HEK293 (cell line): ENCODE measurements around the gene ACSL5.

Experiments
- CTCF ChIA-PET: fragments of 350-600 bp; formaldehyde crosslinking; extraction: SDS; loops from one replicate; lab custom pipeline; 2021; ENCODE audit warnings: antibody characterized with exemption; lab: Yijun Ruan, JAX
- POLR2A ChIA-PET: fragments of 300-600 bp; formaldehyde crosslinking; extraction: SDS; loops from one replicate; lab custom pipeline; 2020; ENCODE audit warnings: antibody characterized with exemption, inconsistent platforms; lab: Yijun Ruan, JAX
- H3K27ac ChIP-seq: fragments of 200-500 bp; sonication (Bioruptor generic); 2 replicates; pipeline ENCODE4 v1.5.1; 2014; ENCODE audit warnings: low read depth, low read length, control low read depth, inconsistent platforms; ENCODE audit errors: extremely low read depth
- H3K36me3 ChIP-seq, 2 experiments: fragments of 200-500 bp in 1 of 2; sonication (Bioruptor generic) in 1 of 2; 1 replicate in 1 of 2; 2 replicates in 1 of 2; pipeline ENCODE4 v1.5.1; 2014 to 2017; ENCODE audit warnings: inconsistent platforms in 2 of 2, low read length in 2 of 2; ENCODE audit not compliant: control insufficient read depth in 2 of 2, insufficient read depth in 1 of 2
- H3K4me1 ChIP-seq: fragments of 200-500 bp; sonication (Bioruptor generic); 2 replicates; pipeline ENCODE4 v1.5.1; 2014; ENCODE audit warnings: mild to moderate bottlenecking, low read length, inconsistent platforms; ENCODE audit not compliant: control insufficient read depth, insufficient read depth
- H3K4me3 ChIP-seq: 2 replicates; pipeline ENCODE4 v1.5.1; 2011; ENCODE audit warnings: low read depth, mild to moderate bottlenecking, control low read depth, low read length, moderate library complexity
- H3K9me3 ChIP-seq: fragments of 200-500 bp; sonication (Bioruptor generic); 2 replicates; pipeline ENCODE4 v1.5.1; 2014; ENCODE audit warnings: low read depth, low read length, inconsistent platforms; ENCODE audit not compliant: control insufficient read depth, insufficient read depth
- BCL11A ChIP-seq: fragments of 450-650 bp; formaldehyde crosslinking; IDR thresholded peaks from 2 replicates; pipeline ENCODE4 v1.5.1; 2016; ENCODE audit warnings: low read depth, missing biosample characterization, missing genetic modification characterization
- BCL11B ChIP-seq: fragments of 450-650 bp; formaldehyde crosslinking; IDR thresholded peaks from 2 replicates; pipeline ENCODE4 v1.5.1; 2016; ENCODE audit warnings: low read depth, missing biosample characterization, missing genetic modification characterization
- SCRT1 ChIP-seq: fragments of 450-650 bp; formaldehyde crosslinking; IDR thresholded peaks from 2 replicates; pipeline ENCODE4 v1.5.1; 2016; ENCODE audit warnings: missing biosample characterization, missing genetic modification characterization, borderline replicate concordance
- YY1 ChIP-seq: fragments of 450-650 bp; formaldehyde crosslinking; IDR thresholded peaks from 2 replicates; pipeline ENCODE4 v1.5.1; 2018; ENCODE audit warnings: missing biosample characterization, missing genetic modification characterization
- ZNF10 ChIP-seq: fragments of 450-650 bp; formaldehyde crosslinking; IDR thresholded peaks from 2 replicates; pipeline ENCODE4 v1.5.1; 2017; ENCODE audit warnings: missing biosample characterization, missing genetic modification characterization
- ZNF146 ChIP-seq: fragments of 450-650 bp; formaldehyde crosslinking; IDR thresholded peaks from 2 replicates; pipeline ENCODE4 v1.5.1; 2016; ENCODE audit warnings: missing biosample characterization, missing genetic modification characterization
- ZNF16 ChIP-seq: fragments of 450-650 bp; formaldehyde crosslinking; IDR thresholded peaks from 2 replicates; pipeline ENCODE4 v1.5.1; 2016; ENCODE audit warnings: low read depth, missing biosample characterization, missing genetic modification characterization
- ZNF302 ChIP-seq: fragments of 450-650 bp; formaldehyde crosslinking; IDR thresholded peaks from 2 replicates; pipeline ENCODE4 v1.5.1; 2016; ENCODE audit warnings: missing biosample characterization, missing genetic modification characterization, low read depth
- ZNF529 ChIP-seq: fragments of 450-650 bp; formaldehyde crosslinking; IDR thresholded peaks from 2 replicates; pipeline ENCODE4 v1.5.1; 2017; ENCODE audit warnings: missing genetic modification characterization, missing biosample characterization; ENCODE audit not compliant: insufficient replicate concordance
- ZNF548 ChIP-seq: fragments of 450-650 bp; formaldehyde crosslinking; IDR thresholded peaks from 2 replicates; pipeline ENCODE4 v1.5.1; 2016; ENCODE audit warnings: missing biosample characterization, missing genetic modification characterization
- ZNF600 ChIP-seq: fragments of 450-650 bp; formaldehyde crosslinking; IDR thresholded peaks from 2 replicates; pipeline ENCODE4 v1.5.1; 2016; ENCODE audit warnings: missing biosample characterization, missing genetic modification characterization
- ZNF623 ChIP-seq: fragments of 450-650 bp; formaldehyde crosslinking; IDR thresholded peaks from 2 replicates; pipeline ENCODE4 v1.5.1; 2016; ENCODE audit warnings: missing biosample characterization, missing genetic modification characterization
- TF ChIP-seq, protein P1 (sequence below): fragments of 450-650 bp; formaldehyde crosslinking; IDR thresholded peaks from 2 replicates; pipeline ENCODE4 v1.5.1; 2016; ENCODE audit warnings: missing biosample characterization, missing genetic modification characterization
- TF ChIP-seq, protein P2 (sequence below): fragments of 450-650 bp; formaldehyde crosslinking; IDR thresholded peaks from 2 replicates; pipeline ENCODE4 v1.5.1; 2017; ENCODE audit warnings: missing biosample characterization, missing genetic modification characterization
- TF ChIP-seq, protein P3 (sequence below): fragments of 450-650 bp; formaldehyde crosslinking; conservative IDR thresholded peaks from 2 replicates; pipeline ENCODE4 v1.5.1; 2016; ENCODE audit warnings: low read depth, missing biosample characterization, missing genetic modification characterization
- TF ChIP-seq, protein P4 (sequence below): fragments of 450-650 bp; formaldehyde crosslinking; IDR thresholded peaks from 2 replicates; pipeline ENCODE4 v1.5.1; 2016; ENCODE audit warnings: missing biosample characterization, missing genetic modification characterization
- TF ChIP-seq, protein P5 (sequence below): fragments of 450-650 bp; formaldehyde crosslinking; IDR thresholded peaks from 2 replicates; pipeline ENCODE4 v1.5.1; 2017; ENCODE audit warnings: missing biosample characterization, missing genetic modification characterization
- TF ChIP-seq, protein P6 (sequence below): fragments of 450-650 bp; formaldehyde crosslinking; IDR thresholded peaks from 2 replicates; pipeline ENCODE4; 2016; ENCODE audit warnings: missing biosample characterization, missing genetic modification characterization

ACSL5 gene

DNA sequence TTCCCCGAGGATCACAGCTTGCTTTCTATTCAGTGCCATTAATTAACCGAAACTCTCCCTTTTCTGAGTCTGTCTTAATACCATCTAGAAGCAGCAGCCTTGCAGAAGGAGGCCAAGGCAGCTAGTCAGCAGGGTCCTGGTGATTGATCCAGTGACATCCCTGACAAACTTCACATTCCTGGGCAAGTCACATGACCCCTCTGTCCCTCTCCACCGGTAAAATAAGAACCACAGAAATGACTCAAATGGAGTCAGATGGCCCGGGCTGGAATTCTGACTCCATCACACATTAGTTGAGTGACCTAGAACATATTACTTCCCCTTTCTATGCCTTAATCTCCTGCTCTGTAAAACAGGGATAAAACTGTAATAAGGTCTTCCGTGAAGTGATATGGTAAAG, 17.2 kb upstream of the ACSL5 start (continued):
- TF ChIP-seq ZNF548 (tag by site-specific recombination) (no peak), BCL11B (tag by site-specific recombination) (no peak)

DNA sequence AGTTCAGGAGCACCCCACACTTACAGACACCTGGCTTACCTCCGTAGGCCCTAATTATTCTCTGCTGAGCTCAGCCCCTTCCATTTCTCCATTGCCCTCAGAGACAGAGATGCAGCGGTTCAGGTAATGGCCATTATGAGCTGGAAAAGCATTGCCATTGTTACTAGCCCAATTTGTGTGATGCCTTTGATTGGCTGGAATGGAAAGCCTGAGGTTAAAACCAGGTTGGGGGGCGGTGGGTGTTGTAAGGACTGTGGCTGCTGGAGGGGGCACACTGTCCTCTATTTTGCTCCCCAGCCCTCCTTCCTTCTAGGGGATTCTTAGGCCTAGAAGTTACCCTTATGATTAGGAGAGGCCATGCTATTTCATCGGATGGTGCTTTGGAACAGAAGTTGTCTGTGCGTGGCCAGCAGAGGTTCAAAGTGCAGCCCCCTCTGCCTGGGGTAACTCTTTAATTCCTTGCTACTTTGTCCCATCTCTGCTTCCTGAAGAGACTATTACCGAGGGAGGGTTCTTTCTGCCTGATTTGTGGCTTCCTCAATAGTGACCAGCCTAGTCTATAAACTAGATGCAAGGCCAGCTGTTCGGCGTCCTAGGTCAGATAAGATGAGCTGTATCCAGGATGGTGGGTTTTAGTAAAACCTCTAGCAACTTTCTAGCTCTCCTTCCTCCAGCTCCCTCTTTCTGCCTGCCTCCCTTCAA, 14.2 kb upstream of the ACSL5 start:
- H3K4me1 ChIP-seq: no peaks in the 10 kb centered on the region
- ChIA-PET POLR2A (no interaction called here), CTCF (interaction anchor here (0.6 to 0.7 kb wide), 2 partner anchors 11 to 220 kb away, joined by 3 read pairs; no protein-coding TSS in a partner anchor)
- H3K9me3 ChIP-seq: no peaks in the 10 kb centered on the region
- H3K36me3 ChIP-seq: no peaks in the 10 kb centered on the region
- no peak overlapping the region for H3K4me3 ChIP-seq
- H3K27ac ChIP-seq: no peak overlapping the region
- no peak for TF ChIP-seq ZNF600 (tag by site-specific recombination)
- no peak for TF ChIP-seq ZNF302 (tag by site-specific recombination)
- TF ChIP-seq, protein P1, sequence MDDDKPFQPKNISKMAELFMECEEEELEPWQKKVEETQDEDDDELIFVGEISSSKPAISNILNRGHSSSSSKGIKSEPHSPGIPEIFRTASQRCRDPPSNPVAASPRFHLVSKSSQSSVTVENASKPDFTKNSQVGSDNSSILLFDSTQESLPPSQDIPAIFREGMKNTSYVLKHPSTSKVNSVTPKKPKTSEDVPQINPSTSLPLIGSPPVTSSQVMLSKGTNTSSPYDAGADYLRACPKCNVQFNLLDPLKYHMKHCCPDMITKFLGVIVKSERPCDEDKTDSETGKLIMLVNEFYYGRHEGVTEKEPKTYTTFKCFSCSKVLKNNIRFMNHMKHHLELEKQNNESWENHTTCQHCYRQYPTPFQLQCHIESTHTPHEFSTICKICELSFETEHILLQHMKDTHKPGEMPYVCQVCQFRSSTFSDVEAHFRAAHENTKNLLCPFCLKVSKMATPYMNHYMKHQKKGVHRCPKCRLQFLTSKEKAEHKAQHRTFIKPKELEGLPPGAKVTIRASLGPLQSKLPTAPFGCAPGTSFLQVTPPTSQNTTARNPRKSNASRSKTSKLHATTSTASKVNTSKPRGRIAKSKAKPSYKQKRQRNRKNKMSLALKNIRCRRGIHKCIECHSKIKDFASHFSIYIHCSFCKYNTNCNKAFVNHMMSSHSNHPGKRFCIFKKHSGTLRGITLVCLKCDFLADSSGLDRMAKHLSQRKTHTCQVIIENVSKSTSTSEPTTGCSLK (tag by site-specific recombination): no peak
- TF ChIP-seq YY1: no peak
- TF ChIP-seq, protein P2, sequence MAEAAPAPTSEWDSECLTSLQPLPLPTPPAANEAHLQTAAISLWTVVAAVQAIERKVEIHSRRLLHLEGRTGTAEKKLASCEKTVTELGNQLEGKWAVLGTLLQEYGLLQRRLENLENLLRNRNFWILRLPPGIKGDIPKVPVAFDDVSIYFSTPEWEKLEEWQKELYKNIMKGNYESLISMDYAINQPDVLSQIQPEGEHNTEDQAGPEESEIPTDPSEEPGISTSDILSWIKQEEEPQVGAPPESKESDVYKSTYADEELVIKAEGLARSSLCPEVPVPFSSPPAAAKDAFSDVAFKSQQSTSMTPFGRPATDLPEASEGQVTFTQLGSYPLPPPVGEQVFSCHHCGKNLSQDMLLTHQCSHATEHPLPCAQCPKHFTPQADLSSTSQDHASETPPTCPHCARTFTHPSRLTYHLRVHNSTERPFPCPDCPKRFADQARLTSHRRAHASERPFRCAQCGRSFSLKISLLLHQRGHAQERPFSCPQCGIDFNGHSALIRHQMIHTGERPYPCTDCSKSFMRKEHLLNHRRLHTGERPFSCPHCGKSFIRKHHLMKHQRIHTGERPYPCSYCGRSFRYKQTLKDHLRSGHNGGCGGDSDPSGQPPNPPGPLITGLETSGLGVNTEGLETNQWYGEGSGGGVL (tag by site-specific recombination): no peak
- no peak for TF ChIP-seq ZNF146 (tag by site-specific recombination)
- TF ChIP-seq ZNF16 (tag by site-specific recombination): no peak
- TF ChIP-seq ZNF529 (tag by site-specific recombination): no peak
- TF ChIP-seq, protein P3, sequence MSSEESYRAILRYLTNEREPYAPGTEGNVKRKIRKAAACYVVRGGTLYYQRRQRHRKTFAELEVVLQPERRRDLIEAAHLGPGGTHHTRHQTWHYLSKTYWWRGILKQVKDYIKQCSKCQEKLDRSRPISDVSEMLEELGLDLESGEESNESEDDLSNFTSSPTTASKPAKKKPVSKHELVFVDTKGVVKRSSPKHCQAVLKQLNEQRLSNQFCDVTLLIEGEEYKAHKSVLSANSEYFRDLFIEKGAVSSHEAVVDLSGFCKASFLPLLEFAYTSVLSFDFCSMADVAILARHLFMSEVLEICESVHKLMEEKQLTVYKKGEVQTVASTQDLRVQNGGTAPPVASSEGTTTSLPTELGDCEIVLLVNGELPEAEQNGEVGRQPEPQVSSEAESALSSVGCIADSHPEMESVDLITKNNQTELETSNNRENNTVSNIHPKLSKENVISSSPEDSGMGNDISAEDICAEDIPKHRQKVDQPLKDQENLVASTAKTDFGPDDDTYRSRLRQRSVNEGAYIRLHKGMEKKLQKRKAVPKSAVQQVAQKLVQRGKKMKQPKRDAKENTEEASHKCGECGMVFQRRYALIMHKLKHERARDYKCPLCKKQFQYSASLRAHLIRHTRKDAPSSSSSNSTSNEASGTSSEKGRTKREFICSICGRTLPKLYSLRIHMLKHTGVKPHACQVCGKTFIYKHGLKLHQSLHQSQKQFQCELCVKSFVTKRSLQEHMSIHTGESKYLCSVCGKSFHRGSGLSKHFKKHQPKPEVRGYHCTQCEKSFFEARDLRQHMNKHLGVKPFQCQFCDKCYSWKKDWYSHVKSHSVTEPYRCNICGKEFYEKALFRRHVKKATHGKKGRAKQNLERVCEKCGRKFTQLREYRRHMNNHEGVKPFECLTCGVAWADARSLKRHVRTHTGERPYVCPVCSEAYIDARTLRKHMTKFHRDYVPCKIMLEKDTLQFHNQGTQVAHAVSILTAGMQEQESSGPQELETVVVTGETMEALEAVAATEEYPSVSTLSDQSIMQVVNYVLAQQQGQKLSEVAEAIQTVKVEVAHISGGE (tag by site-specific recombination): no peak
- TF ChIP-seq, protein P4, sequence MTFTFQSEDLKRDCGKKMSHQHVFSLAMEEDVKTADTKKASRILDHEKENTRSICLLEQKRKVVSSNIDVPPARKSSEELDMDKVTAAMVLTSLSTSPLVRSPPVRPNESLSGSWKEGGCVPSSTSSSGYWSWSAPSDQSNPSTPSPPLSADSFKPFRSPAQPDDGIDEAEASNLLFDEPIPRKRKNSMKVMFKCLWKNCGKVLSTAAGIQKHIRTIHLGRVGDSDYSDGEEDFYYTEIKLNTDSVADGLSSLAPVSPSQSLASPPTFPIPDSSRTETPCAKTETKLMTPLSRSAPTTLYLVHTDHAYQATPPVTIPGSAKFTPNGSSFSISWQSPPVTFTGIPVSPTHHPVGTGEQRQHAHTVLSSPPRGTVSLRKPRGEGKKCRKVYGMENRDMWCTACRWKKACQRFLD (tag by site-specific recombination): no peak
- TF ChIP-seq, protein P5, sequence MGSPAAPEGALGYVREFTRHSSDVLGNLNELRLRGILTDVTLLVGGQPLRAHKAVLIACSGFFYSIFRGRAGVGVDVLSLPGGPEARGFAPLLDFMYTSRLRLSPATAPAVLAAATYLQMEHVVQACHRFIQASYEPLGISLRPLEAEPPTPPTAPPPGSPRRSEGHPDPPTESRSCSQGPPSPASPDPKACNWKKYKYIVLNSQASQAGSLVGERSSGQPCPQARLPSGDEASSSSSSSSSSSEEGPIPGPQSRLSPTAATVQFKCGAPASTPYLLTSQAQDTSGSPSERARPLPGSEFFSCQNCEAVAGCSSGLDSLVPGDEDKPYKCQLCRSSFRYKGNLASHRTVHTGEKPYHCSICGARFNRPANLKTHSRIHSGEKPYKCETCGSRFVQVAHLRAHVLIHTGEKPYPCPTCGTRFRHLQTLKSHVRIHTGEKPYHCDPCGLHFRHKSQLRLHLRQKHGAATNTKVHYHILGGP (tag by site-specific recombination): no peak
- no peak for TF ChIP-seq SCRT1 (tag by site-specific recombination)
- no peak for TF ChIP-seq ZNF10 (tag by site-specific recombination)
- TF ChIP-seq, protein P6, sequence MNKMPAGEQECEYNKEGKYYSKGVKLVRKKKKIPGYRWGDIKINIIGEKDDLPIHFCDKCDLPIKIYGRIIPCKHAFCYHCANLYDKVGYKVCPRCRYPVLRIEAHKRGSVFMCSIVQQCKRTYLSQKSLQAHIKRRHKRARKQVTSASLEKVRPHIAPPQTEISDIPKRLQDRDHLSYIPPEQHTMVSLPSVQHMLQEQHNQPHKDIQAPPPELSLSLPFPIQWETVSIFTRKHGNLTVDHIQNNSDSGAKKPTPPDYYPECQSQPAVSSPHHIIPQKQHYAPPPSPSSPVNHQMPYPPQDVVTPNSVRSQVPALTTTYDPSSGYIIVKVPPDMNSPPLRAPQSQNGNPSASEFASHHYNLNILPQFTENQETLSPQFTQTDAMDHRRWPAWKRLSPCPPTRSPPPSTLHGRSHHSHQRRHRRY (tag by site-specific recombination): no peak
- no peak for TF ChIP-seq ZNF623 (tag by site-specific recombination)
- TF ChIP-seq BCL11A (tag by site-specific recombination): no peak
